ENCODE data around the gene PPP1CB.

Gene PPP1CB

GRCh38 chr2:28751252-28751955 is at the start of gene PPP1CB:
TSS of gene PPP1CB (plus strand) at chr2:28751830. CDS start at chr2:28752125, 295 bp downstream.
- peak; percentile 60 for DNase-seq (ENCODE audit: insufficient read length, low spot score)
- FAIRE-seq: no peak
- TF ChIP-seq, protein P1, sequence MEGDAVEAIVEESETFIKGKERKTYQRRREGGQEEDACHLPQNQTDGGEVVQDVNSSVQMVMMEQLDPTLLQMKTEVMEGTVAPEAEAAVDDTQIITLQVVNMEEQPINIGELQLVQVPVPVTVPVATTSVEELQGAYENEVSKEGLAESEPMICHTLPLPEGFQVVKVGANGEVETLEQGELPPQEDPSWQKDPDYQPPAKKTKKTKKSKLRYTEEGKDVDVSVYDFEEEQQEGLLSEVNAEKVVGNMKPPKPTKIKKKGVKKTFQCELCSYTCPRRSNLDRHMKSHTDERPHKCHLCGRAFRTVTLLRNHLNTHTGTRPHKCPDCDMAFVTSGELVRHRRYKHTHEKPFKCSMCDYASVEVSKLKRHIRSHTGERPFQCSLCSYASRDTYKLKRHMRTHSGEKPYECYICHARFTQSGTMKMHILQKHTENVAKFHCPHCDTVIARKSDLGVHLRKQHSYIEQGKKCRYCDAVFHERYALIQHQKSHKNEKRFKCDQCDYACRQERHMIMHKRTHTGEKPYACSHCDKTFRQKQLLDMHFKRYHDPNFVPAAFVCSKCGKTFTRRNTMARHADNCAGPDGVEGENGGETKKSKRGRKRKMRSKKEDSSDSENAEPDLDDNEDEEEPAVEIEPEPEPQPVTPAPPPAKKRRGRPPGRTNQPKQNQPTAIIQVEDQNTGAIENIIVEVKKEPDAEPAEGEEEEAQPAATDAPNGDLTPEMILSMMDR (IDR thresholded peaks at IDR 0.05; ENCODE audit: insufficient read depth, missing control alignments): peak; percentile 39

GRCh38 chr2:28702415-28702861 is 49.2 kb upstream of the PPP1CB start:
- DNase-seq (ENCODE audit: insufficient read length, low spot score) (no peak), FAIRE-seq (no peak)
- TF ChIP-seq, protein P1 (IDR thresholded peaks at IDR 0.05; ENCODE audit: insufficient read depth, missing control alignments): no peak

GRCh38 chr2:28702878-28703277 is 48.8 kb upstream of the PPP1CB start:
- FAIRE-seq: no peak

GRCh38 chr2:28704621-28705020 is 47.0 kb upstream of the PPP1CB start:
- FAIRE-seq (no peak), DNase-seq (ENCODE audit: insufficient read length, low spot score) (no peak)
- TF ChIP-seq, protein P1 (IDR thresholded peaks at IDR 0.05; ENCODE audit: insufficient read depth, missing control alignments): no peak

More at GRCh38 chr2:28702878-28703277, 48.8 kb upstream of the PPP1CB start:
- no peak for DNase-seq (ENCODE audit: insufficient read length, low spot score)
- TF ChIP-seq, protein P1 (IDR thresholded peaks at IDR 0.05; ENCODE audit: insufficient read depth, missing control alignments): no peak

DNA sequence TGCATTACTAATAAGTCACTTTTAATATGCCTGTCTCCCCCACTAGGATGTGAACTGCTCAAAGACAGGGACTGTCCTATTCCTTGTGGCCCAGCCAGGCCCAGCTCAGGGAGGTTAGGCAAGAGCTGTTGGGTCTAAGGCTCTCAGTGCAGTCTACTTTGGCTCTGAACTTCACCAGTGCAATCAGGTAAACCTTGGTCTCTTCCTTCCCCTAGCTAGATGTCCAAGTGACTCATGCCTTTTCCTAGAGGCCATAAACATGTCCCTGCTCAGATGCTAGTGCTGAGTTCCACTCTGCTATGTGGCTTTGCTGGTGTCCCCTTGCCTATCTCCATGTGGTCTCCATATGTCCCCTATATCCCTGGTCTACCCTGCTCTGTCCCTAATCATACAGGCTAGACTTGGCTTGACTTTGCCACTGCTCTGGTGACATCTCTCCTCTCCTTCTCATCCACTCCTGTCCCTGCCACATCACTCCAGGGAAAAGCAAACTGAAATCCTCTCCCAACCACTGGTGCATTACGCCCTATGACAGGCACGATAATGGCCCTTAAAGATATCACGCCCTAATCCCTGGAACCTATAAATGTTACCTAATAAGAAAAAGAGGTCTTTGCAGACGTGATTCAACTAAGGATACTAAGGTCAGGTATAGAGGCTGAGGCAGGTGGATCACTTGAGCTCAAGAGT is 45.7 kb upstream of the PPP1CB start:
- FAIRE-seq (no peak), DNase-seq (ENCODE audit: insufficient read length, low spot score) (no peak)
- TF ChIP-seq, protein P1 (IDR thresholded peaks at IDR 0.05; ENCODE audit: insufficient read depth, missing control alignments): no peak

GRCh38 chr2:28707592-28707991 is 44.0 kb upstream of the PPP1CB start:
- FAIRE-seq: no peak
- no peak for DNase-seq (ENCODE audit: insufficient read length, low spot score)
- TF ChIP-seq, protein P1 (IDR thresholded peaks at IDR 0.05; ENCODE audit: insufficient read depth, missing control alignments): no peak

DNA sequence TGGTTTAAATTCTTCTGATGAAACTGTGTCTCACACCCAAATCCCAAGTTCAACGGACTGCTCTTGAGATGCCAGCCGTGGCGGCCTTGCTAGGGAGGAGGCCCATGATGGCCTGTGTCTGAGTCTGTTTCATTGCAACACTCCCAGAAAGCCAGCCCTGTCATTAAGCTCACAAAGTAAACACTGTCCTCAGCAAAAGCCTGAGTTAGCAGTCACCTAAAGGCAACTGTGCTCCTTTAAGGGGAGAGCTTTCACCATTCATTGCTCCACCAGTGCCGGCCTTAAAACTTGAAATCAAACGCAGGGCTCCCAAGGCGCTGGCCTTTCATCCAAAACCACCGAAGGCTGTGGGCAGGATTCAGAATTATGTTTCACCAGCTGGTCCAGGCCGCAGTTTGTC is 42.5 kb upstream of the PPP1CB start:
- FAIRE-seq (no peak), DNase-seq (ENCODE audit: insufficient read length, low spot score) (no peak)
- TF ChIP-seq, protein P1 (IDR thresholded peaks at IDR 0.05; ENCODE audit: insufficient read depth, missing control alignments): no peak

Data from D721Med (cell line).